ENCODE data around the gene ZNF407.

Gene ZNF407

DNA sequence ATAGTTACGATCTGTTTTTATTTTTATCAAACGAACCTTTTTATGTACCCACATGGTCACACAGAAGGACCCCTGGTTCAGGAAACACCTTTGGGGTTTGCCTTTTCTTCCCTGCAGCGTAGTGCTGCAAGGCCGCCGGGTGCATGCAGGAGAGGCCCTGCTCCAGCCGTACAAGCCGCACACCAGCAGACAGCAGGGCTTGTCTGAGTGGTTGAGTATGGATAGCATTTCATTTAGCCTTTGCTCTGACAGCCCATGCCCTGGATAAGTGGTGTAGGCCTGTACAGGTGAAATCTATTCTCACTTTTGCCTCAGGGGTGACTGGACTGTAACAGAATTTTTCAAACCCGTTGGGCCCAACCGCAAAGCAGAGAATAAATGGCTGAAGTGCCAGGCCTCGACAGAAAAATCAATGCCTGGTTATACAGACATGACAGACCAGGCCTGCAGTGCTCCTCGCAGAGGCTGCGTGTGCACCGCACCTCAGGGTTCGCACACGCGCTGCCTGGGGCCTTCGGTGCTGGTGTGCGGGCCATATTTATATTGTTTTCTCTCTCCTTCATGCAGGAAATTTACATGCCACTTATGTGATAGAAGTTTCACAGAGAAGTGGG, 279.1 kb downstream of the ZNF407 start:
- DNase-seq (ENCODE audit: low read depth in 2 of 2), result no peak

GRCh38 chr18:74878267-74878666, 280.6 kb downstream of the ZNF407 start:
- no peak for DNase-seq (ENCODE audit: low read depth in 2 of 2)

GRCh38 chr18:74880706-74881278, 283.1 kb downstream of the ZNF407 start:
- no peak for DNase-seq (ENCODE audit: low read depth in 2 of 2)

GRCh38 chr18:74892066-74892627, 294.5 kb downstream of the ZNF407 start:
- DNase-seq (ENCODE audit: low read depth in 2 of 2), result no peak

- DNase-seq (ENCODE audit: low read depth in 2 of 2), result no peak
These were observed 298.0 kb downstream of the ZNF407 start for GRCh38 chr18:74895686-74896085.

DNA sequence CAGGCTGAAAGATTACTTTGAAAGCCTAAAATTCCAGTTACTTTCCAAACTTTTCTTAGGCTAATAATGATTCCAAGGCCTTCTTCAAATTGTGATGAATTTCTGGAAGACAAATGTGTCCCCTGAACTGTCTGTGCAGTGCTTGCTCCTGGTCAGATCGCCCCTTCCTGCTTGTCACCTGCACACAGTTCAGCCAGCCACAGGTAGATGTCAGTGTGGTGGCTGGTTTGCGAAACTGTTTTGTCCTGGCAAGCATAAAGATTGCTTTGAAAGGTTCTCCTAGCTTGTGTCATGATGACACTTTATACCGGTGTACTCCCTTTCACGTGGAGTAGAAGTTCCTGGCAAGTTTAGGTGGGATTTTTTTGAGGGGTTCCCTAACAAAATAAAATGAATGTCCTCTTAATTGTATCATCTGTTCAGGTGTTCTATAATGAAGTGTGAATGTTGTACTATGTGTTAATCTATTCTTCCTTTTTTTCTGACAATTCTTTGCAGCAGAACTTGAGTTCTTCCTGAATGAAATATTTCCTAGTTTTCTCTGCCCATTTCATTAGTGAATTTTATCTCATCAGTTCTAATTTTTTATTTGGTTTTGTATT, 298.8 kb downstream of the ZNF407 start:
- no peak for DNase-seq (ENCODE audit: low read depth in 2 of 2)

DNA sequence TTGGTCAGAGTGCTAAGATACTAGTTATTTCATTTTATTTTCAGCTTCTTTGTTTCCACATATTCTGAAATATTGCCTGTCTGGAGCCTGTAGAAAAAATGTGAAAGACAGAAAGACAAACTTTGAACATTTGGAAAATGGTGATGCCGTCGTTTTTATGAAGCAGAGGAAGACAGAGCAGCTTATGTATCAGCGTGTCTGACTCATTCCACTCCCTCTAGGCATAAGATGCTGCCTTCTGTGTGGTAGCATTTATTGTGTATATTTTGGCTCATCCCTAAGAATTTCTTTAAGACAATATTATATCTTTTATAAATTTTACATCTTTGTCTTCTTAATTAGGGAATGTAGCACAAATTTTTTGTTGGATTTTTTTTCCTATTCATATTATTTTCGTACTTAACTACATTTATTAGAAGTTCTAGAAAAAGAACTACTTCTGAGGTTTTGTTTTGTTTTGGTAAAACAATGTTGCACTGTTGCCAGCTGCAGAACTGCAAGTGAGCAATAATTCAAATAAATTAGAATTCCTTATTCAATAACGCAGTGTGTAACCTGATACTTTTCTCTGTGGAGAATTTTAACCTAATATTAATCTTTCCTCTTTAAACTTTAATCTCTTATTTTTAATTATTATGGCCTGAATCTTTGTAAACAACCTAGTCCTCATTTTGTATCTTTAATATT, 300.4 kb downstream of the ZNF407 start:
- no peak for DNase-seq (ENCODE audit: low read depth in 2 of 2)

GRCh38 chr18:74898965-74899364, 301.3 kb downstream of the ZNF407 start:
- no peak for DNase-seq (ENCODE audit: low read depth in 2 of 2)

DNA sequence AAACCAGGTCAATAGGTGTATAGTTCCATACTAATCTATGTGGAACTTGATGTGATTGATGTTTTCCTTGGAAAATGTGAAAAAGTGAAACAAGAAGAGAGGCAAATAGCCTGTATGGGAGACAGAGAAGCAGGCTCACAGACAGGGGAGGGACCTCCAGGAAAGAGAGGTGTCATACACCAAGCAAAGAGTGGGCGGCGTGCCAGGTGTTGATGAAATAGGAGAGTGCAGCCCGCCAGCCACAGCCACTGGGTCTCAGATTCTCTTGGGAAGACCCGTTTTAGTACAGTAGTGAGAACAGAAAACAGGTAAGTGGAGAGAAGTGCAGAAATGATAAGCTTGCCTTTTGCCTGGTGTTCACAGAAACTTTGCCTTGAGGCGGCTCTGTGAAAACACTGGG, 301.9 kb downstream of the ZNF407 start:
- DNase-seq (ENCODE audit: low read depth in 2 of 2), result no peak

DNA sequence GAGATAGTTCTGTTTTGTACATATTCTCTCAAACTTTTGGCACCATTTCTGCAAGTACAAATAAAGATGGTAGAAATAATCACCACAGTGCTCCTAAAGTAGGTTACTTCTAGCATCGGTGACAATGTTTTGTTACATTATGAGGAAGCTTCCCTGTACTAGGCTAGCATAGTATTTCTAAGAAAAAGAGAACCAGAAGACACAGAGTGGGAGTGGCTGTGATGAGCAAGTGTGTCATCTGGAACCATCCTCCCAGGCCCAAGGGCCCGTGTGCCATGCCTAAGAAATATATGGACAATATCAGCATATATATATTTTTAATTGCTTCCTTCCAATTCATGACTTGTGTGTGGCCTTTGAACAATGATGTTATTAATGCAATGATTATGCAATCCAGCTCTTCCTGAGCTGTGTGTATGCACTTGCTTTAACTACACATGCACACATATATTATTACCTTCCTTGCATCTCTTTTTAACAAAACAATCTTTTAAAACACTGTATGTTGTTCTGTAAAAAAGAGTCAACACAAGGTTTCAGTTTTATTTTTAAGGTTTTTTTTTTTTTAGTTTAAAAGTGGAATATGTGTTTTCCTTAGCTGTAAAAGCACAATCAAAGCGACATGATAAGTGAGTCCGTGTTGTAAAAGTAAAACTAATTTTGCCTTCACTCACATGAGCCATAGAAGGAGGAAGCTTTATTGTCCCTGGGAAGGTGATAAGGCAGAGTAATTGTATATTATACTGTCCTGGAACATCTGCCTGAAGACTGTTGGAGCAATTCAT, 303.9 kb downstream of the ZNF407 start:
- DNase-seq (ENCODE audit: low read depth in 2 of 2), result no peak

- no peak for DNase-seq (ENCODE audit: low read depth in 2 of 2)
These were observed 304.4 kb downstream of the ZNF407 start for GRCh38 chr18:74902147-74902455.

DNA sequence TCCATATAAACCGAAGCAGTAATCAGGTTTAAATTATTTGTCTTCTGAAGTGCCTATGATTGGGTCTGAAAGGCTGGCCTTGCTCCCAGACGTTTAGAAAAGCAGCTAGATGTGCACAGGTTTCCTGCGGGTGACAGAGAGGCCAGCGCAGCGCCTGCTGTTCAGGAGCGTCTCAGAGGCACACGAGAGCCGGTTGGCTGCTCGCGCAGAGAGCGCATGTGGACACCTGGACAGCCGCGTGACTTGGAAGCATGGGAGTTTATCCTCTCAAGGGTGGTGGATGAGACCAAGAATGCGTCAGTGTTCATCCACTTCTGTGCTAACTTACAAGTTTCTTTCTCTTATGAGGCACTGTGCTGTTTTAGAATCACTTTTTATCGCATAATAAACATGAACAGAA, 307.6 kb downstream of the ZNF407 start:
- DNase-seq (ENCODE audit: low read depth in 2 of 2), result no peak

GRCh38 chr18:74906184-74906583, 308.5 kb downstream of the ZNF407 start:
- DNase-seq (ENCODE audit: low read depth in 2 of 2), result no peak

GRCh38 chr18:74914052-74914591, 316.5 kb downstream of the ZNF407 start:
- DNase-seq (ENCODE audit: low read depth in 2 of 2), result no peak

- DNase-seq (ENCODE audit: low read depth in 2 of 2), result no peak
These were observed 317.0 kb downstream of the ZNF407 start for GRCh38 chr18:74914648-74915047.

GRCh38 chr18:74916773-74917393, 319.2 kb downstream of the ZNF407 start:
- DNase-seq (ENCODE audit: low read depth in 2 of 2), result no peak

GRCh38 chr18:74918276-74918790, 320.7 kb downstream of the ZNF407 start:
- DNase-seq (ENCODE audit: low read depth in 2 of 2), result no peak

DNA sequence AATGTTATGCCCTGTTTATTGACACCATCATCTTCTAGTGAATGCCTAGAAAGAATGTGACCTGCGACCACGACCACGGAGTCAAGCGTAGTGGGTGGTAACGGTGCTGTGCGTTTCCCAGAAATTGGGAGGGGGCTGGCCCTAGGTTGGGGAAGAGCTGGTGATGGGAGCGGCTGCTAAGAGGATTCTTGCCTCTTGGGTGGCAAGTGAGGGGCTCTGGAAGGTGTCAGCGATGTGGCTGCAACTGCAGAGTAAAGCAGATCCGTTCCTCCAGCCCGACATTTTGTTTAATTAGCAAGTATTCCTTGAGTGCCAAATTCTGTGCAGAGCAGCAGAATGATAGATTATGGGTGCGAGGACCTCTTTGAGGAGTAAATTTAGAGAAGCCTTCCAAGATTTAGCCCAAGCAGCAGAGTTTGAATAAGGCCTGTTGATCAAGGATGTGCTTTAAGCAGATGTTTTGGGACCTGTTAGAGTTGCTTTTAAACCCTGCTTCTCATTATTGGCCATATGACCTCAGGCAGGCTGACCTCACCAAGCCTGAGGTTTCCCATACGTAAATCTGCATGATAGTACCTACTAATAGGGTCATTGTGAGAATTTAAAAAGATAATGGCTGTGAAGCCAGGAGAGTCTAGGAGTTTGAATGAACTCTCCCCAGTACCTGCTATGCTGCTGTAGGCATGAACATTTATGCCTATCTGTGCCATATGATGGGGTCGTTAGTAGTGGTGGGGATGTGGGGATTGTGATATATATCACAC, 323.6 kb downstream of the ZNF407 start:
- no peak for DNase-seq (ENCODE audit: low read depth in 2 of 2)

- no peak for DNase-seq (ENCODE audit: low read depth in 2 of 2)
These were observed 328.4 kb downstream of the ZNF407 start for GRCh38 chr18:74926051-74926450.

All from stimulated activated CD8-positive, alpha-beta memory T cell treated with anti-CD3 and anti-CD28 coated beads, Interleukin-15, amount 100 ng/mL, for 48 hours (primary cell).